Caco-2 (cell line): ENCODE measurements around the gene CIDEB. TPM values are rescaled to one million over a fixed set of nuclear protein-coding genes. Genes with fewer than 3 reads are reported as not detected.
"Not testable (repeated sequence)": the region's sequence is repeated elsewhere in the genome, so short reads cannot be mapped to it uniquely, and the experiment has no call there.

Experiments used
- BruUV-seq: library from RNA; stranded (reverse); fragments of 400-500 nt; replicated peaks from 2 replicates; lab custom pipeline; 2021; lab: Mats Ljungman, UMichigan
- CTCF ChIA-PET: fragments of 300-600 bp; sonication (Branson Sonifier 250); formaldehyde crosslinking; loops from one replicate; lab custom pipeline; 2022; ENCODE audit warnings: antibody characterized with exemption; lab: Charles Lee
- POLR2A ChIA-PET: fragments of 300-600 bp; sonication (Branson Sonifier 250); formaldehyde crosslinking; loops from one replicate; lab custom pipeline; 2022; ENCODE audit warnings: antibody characterized with exemption; lab: Charles Lee
- DNase-seq, 2 experiments: peaks; one replicate each; pipeline versions ENCODE4 v3.0.0 to v3.0.0-alpha.2; 2020 to 2022
- H3K27me3 ChIP-seq: replicated peaks from 2 replicates; pipeline ENCODE4 v1.6.0; 2011; ENCODE audit warnings: low read length; ENCODE audit not compliant: control insufficient read depth, insufficient read depth
- H3K36me3 ChIP-seq: 2 replicates; pipeline ENCODE4 v1.5.1; 2011; ENCODE audit warnings: low read length; ENCODE audit not compliant: control insufficient read depth, insufficient read depth
- H3K4me1 ChIP-seq: fragments of 250-450 bp; sonication (Bioruptor Pico); 2 replicates; pipeline ENCODE4 v1.5.1; 2020; ENCODE audit warnings: mild to moderate bottlenecking
- H3K4me3 ChIP-seq: 2 replicates; pipeline ENCODE4 v1.5.1; 2011; ENCODE audit warnings: low read depth, mild to moderate bottlenecking, control low read depth, low read length
- H3K9me3 ChIP-seq: fragments of 250-450 bp; sonication (Bioruptor Pico); 2 replicates; pipeline ENCODE4 v1.5.1; 2020; ENCODE audit warnings: mild to moderate bottlenecking, moderate library complexity
- H3K27ac Mint-ChIP-seq: one replicate; pipeline ENCODE4 v1.8.0; 2022; ENCODE audit warnings: mixed read lengths; ENCODE audit not compliant: unreplicated experiment
- H3K27me3 Mint-ChIP-seq: one replicate; pipeline ENCODE4 v1.8.0; 2022; ENCODE audit warnings: mixed read lengths; ENCODE audit not compliant: insufficient read depth, unreplicated experiment
- H3K36me3 Mint-ChIP-seq: one replicate; pipeline ENCODE4 v1.8.0; 2022; ENCODE audit warnings: mild to moderate bottlenecking, mixed read lengths; ENCODE audit not compliant: insufficient read depth, unreplicated experiment
- H3K4me1 Mint-ChIP-seq: one replicate; pipeline ENCODE4 v1.8.0; 2022; ENCODE audit warnings: low read depth, mixed read lengths; ENCODE audit not compliant: unreplicated experiment
- H3K4me3 Mint-ChIP-seq: one replicate; pipeline ENCODE4 v1.8.0; 2022; ENCODE audit warnings: mild to moderate bottlenecking, moderate library complexity, mixed read lengths; ENCODE audit not compliant: unreplicated experiment
- H3K9me3 Mint-ChIP-seq: one replicate; pipeline ENCODE4 v1.8.0; 2022; ENCODE audit warnings: mixed read lengths; ENCODE audit not compliant: unreplicated experiment
- CTCF ChIP-seq, 2 experiments: fragments of 200-600 bp in 1 of 2; IDR thresholded peaks; 1 replicate in 1 of 2; 2 replicates in 1 of 2; pipeline versions ENCODE4 v1.5.1 to v1.8.0; 2011 to 2022; ENCODE audit warnings: antibody characterized with exemption in 1 of 2, control low read depth in 1 of 2, inconsistent platforms in 1 of 2, low read depth in 1 of 2, low read length in 1 of 2, mild to moderate bottlenecking in 1 of 2, moderate library complexity in 1 of 2; ENCODE audit not compliant: insufficient read depth in 1 of 2, severe bottlenecking in 1 of 2, unreplicated experiment in 1 of 2
- intact Hi-C: fragments of 100-400 bp; cut with micrococcal nuclease; formaldehyde crosslinking; loops from one replicate; pipeline ENCODE4 v1.10.0; 2022; ENCODE audit not compliant: unreplicated experiment
- total RNA-seq: library from RNA; stranded (reverse); gene quantifications from 2 replicates; pipeline ENCODE4 v1.2.3, GENCODE V29; 2022

The CIDEB gene
- total RNA-seq, 1 experiment from 2014 or later: 7.2 TPM

- Mint-ChIP-seq H3K36me3 (peaks cover 7% of the 10 kb centered on the region), H3K4me3 (no peak overlapping the region), H3K4me1 (peaks cover 7% of the 10 kb centered on the region), H3K9me3 (no peaks in the 10 kb centered on the region), H3K27ac (no peak overlapping the region), H3K27me3 (no peaks in the 10 kb centered on the region)
- no peak for TF ChIP-seq CTCF (IDR thresholded peaks at IDR 0.05; ENCODE audit: insufficient read depth in 1 of 2, low read depth in 1 of 2, low read length in 1 of 2, severe bottlenecking in 1 of 2, unreplicated experiment in 1 of 2)
- Histone ChIP-seq H3K36me3 (no peaks in the 10 kb centered on the region), H3K9me3 (no peaks in the 10 kb centered on the region), H3K4me3 (no peak overlapping the region), H3K27me3 (no peaks in the 10 kb centered on the region; the same call in 1 of the 2 replicates), H3K4me1 (peaks cover 9% of the 10 kb centered on the region)
- intact Hi-C loops: no loop called here
- no TSS peak for BruUV-seq
- ChIA-PET POLR2A (no interaction called here), CTCF (interaction anchor here (3.1 kb wide), 1 partner anchor 102 kb away, joined by 12 read pairs; no protein-coding TSS in a partner anchor)
- DNase-seq: no peak
These were observed 22.0 kb upstream of the CIDEB start for GRCh38 chr14:24329736-24330135.

GRCh38 chr14:24329073-24329663, 21.4 kb upstream of the CIDEB start:
- Mint-ChIP-seq H3K4me3 (no peak overlapping the region), H3K27ac (no peak overlapping the region), H3K27me3 (no peaks in the 10 kb centered on the region), H3K9me3 (no peaks in the 10 kb centered on the region), H3K4me1 (peaks cover 7% of the 10 kb centered on the region), H3K36me3 (peaks cover 7% of the 10 kb centered on the region)
- CTCF ChIA-PET: interaction anchor here (3.1 kb wide), 1 partner anchor 103 kb away, joined by 12 read pairs; no protein-coding TSS in a partner anchor
- Histone ChIP-seq H3K4me1 (peaks cover 9% of the 10 kb centered on the region), H3K9me3 (no peaks in the 10 kb centered on the region), H3K4me3 (no peak overlapping the region), H3K27me3 (no peaks in the 10 kb centered on the region; the same call in 1 of the 2 replicates), H3K36me3 (no peaks in the 10 kb centered on the region)
- no TSS peak for BruUV-seq
- intact Hi-C loops: no loop called here
- no peak for DNase-seq
- POLR2A ChIA-PET: interaction anchor here (0.6 kb wide), 1 partner anchor 108 kb away, joined by 3 read pairs; no protein-coding TSS in a partner anchor
- no peak for TF ChIP-seq CTCF (IDR thresholded peaks at IDR 0.05; ENCODE audit: insufficient read depth in 1 of 2, low read depth in 1 of 2, low read length in 1 of 2, severe bottlenecking in 1 of 2, unreplicated experiment in 1 of 2)

- peak in 1 of 2 experiments; percentile 67 for TF ChIP-seq CTCF (IDR thresholded peaks at IDR 0.05; ENCODE audit: insufficient read depth in 1 of 2, low read depth in 1 of 2, low read length in 1 of 2, severe bottlenecking in 1 of 2, unreplicated experiment in 1 of 2)
- CTCF ChIA-PET: interaction anchor here (1.0 to 3.1 kb wide), 3 partner anchors 103 to 109 kb away, joined by 3 to 12 read pairs (median 3); no protein-coding TSS in a partner anchor
- H3K4me3 Mint-ChIP-seq, BruUV-seq, H3K27me3 ChIP-seq, H3K9me3 ChIP-seq, H3K36me3 Mint-ChIP-seq, H3K36me3 ChIP-seq, H3K27ac Mint-ChIP-seq, H3K4me1 Mint-ChIP-seq, POLR2A ChIA-PET, H3K27me3 Mint-ChIP-seq, H3K4me3 ChIP-seq, H3K9me3 Mint-ChIP-seq, H3K4me1 ChIP-seq: not testable (repeated sequence)
- peak; percentile 63 to 69 for DNase-seq
- intact Hi-C loops: loop anchor here (1.0 kb wide), 2 partner anchors 103 to 108 kb away; no protein-coding TSS in a partner anchor
These were observed 20.1 kb upstream of the CIDEB start for GRCh38 chr14:24327914-24328313.
